ENCODE measurements around the gene BIK.

DNA sequence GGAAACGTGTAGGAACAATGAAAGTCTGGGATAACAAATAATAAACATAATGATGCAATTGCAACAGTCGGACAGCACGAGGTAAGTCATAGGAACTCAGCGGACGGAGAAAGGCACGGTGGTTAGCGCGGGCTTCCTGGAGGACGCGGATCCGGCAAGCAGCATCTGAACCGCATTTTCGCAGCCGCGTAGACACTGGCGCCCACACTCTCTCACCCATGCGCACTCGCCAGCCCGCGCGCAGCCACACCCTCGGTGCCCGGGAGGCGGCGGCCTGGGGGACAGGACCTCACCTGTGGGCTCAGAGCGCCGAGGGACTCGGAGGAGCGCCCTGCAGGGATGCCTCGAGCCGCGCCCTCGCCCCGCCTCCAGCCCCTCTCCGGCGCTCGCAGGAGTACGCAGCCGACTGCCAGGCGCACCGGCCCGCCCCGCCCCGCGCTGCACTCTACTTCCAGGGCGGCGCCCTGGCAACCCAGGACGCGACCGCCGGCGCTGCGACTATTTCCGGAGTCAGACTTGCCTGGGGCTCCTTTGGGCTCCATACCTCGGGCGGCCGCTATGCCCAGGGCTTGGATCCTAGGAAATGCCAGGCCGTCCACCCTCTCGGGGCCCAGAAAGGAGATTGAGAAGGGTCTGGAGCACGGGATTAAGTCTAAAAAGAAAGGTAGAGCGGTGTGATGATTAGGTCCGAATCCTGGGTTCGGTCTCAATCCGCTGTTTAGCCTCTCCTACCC is 21.4 kb upstream of the BIK start, which contains the start of gene TTLL1:
- TF ChIP-seq, protein P1, sequence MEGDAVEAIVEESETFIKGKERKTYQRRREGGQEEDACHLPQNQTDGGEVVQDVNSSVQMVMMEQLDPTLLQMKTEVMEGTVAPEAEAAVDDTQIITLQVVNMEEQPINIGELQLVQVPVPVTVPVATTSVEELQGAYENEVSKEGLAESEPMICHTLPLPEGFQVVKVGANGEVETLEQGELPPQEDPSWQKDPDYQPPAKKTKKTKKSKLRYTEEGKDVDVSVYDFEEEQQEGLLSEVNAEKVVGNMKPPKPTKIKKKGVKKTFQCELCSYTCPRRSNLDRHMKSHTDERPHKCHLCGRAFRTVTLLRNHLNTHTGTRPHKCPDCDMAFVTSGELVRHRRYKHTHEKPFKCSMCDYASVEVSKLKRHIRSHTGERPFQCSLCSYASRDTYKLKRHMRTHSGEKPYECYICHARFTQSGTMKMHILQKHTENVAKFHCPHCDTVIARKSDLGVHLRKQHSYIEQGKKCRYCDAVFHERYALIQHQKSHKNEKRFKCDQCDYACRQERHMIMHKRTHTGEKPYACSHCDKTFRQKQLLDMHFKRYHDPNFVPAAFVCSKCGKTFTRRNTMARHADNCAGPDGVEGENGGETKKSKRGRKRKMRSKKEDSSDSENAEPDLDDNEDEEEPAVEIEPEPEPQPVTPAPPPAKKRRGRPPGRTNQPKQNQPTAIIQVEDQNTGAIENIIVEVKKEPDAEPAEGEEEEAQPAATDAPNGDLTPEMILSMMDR (IDR thresholded peaks at IDR 0.05) = no peak
- TF ChIP-seq POLR2A (IDR thresholded peaks at IDR 0.05) = no peak
- TF ChIP-seq POLR2AphosphoS5 (IDR thresholded peaks at IDR 0.05; ENCODE audit: insufficient read depth in 1 of 2, low read depth in 1 of 2) = peak in 1 of 2 donors; percentile 66

Measured in vagina (tissue), 2 donors.